Right atrium auricular region (tissue), 2 donors: ENCODE results near the gene SYTL1. TPM values are rescaled to one million over a fixed set of nuclear protein-coding genes. Genes with fewer than 3 reads are reported as not detected.

Experiments used
- DNase-seq: peaks from one replicate; pipeline ENCODE4 v3.0.0-alpha.2; 2019; ENCODE audit warnings: low spot score
- H3K27ac ChIP-seq, 2 donors: fragments of 200-600 bp; sonication (generic); 1 replicate in 1 of 2; 2 replicates in 1 of 2; pipeline ENCODE4 v1.5.1; 2016 to 2019
- H3K27me3 ChIP-seq, 2 donors: fragments of 200-600 bp; sonication (generic); one replicate each; pipeline versions ENCODE4 v1.5.1 to v1.6.0; 2017 to 2019
- H3K36me3 ChIP-seq: fragments of 200-600 bp; sonication (generic); one replicate; pipeline ENCODE4 v1.5.1; 2016
- H3K4me1 ChIP-seq, 2 donors: fragments of 200-600 bp; sonication (generic); one replicate each; pipeline versions ENCODE4 v1.5.1 to v1.6.0; 2017 to 2019
- H3K4me3 ChIP-seq, 2 donors: fragments of 200-600 bp; sonication (generic); 1 replicate in 1 of 2; 2 replicates in 1 of 2; pipeline ENCODE4 v1.5.1; 2017 to 2019; ENCODE audit warnings: mild to moderate bottlenecking in 1 of 2, moderate library complexity in 1 of 2
- H3K9me3 ChIP-seq, 2 donors: fragments of 200-600 bp; sonication (generic); one replicate each; pipeline ENCODE4 v1.5.1; 2019
- total RNA-seq, 2 donors: library from RNA; depleted of rRNA; stranded (reverse); fragments of >200 nt; gene quantifications; one replicate each; pipeline ENCODE4 v1.1.0, GENCODE V29; 2016
- TF ChIP-seq, protein P1 (sequence below), 2 donors: fragments of 200-600 bp; sonication (generic); IDR thresholded peaks; one replicate each; pipeline ENCODE4 v1.5.1; 2019; ENCODE audit warnings: antibody characterized with exemption in 2 of 2

Gene SYTL1
- total RNA-seq, 2 donors from 2014 or later, result 1.3 to 1.8 TPM

DNA sequence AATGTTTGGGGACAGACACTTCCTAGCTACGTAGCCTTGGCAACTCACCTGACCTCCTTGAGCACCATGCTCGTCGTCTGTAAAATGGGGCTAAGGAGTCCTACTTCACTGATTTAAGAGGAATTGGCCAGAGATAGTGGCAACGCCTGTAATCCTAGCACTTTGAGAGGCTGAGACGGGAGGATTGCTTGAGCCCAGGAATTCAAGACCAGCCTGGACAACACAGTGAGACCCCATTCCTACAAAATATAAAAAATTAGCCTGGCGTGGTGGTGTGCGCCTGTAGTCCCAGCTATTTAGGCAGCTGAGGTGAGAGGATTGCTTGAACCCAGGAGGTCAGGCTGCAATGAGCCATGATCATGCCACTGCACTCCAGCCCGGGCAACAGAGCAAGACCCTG is 4.5 kb downstream of the SYTL1 start:
- H3K27me3 ChIP-seq, result no peaks in the 10 kb centered on the region
- no peaks in the 10 kb centered on the region for H3K9me3 ChIP-seq
- DNase-seq, result no peak
- H3K4me3 ChIP-seq, result no peak overlapping the region
- no peaks in the 10 kb centered on the region for H3K36me3 ChIP-seq
- H3K4me1 ChIP-seq, result peaks cover 0 to 36% of the 10 kb centered on the region in 2 donors
- no peak overlapping the region for H3K27ac ChIP-seq
- TF ChIP-seq, protein P1, sequence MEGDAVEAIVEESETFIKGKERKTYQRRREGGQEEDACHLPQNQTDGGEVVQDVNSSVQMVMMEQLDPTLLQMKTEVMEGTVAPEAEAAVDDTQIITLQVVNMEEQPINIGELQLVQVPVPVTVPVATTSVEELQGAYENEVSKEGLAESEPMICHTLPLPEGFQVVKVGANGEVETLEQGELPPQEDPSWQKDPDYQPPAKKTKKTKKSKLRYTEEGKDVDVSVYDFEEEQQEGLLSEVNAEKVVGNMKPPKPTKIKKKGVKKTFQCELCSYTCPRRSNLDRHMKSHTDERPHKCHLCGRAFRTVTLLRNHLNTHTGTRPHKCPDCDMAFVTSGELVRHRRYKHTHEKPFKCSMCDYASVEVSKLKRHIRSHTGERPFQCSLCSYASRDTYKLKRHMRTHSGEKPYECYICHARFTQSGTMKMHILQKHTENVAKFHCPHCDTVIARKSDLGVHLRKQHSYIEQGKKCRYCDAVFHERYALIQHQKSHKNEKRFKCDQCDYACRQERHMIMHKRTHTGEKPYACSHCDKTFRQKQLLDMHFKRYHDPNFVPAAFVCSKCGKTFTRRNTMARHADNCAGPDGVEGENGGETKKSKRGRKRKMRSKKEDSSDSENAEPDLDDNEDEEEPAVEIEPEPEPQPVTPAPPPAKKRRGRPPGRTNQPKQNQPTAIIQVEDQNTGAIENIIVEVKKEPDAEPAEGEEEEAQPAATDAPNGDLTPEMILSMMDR (IDR thresholded peaks at IDR 0.05), result no peak

DNA sequence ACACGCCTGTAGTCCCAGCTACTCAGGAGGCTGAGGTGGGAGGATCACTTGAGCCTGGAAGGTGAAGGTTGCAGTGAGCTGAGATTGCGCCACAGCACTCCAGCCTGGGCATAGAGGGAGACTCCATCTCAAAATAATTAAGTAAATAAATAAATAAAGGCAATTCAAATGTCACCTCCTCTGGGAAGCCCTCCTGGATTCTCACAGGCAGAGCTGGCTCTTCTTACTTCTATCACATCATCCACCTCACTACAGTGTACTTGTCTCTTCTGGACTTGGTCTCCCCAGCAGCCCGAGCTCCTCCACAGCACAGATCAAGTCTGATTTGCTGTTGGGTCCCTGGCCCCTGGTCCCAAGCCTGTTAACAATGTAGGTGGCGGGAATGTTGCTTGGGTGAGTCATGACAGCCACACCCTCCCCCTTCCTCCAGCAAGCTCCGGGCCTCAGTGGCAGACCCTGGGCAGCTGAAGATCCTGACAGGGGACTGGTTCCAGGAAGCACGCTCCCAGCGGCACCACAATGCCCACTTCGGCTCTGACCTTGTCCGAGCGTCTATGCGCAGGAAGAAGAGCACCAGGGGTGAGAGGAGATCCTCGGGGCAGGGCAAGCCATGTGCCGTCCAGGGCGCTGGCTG is 5.3 kb downstream of the SYTL1 start:
- TF ChIP-seq, protein P1 (IDR thresholded peaks at IDR 0.05), result no peak
- no peak overlapping the region for H3K4me3 ChIP-seq

DNA sequence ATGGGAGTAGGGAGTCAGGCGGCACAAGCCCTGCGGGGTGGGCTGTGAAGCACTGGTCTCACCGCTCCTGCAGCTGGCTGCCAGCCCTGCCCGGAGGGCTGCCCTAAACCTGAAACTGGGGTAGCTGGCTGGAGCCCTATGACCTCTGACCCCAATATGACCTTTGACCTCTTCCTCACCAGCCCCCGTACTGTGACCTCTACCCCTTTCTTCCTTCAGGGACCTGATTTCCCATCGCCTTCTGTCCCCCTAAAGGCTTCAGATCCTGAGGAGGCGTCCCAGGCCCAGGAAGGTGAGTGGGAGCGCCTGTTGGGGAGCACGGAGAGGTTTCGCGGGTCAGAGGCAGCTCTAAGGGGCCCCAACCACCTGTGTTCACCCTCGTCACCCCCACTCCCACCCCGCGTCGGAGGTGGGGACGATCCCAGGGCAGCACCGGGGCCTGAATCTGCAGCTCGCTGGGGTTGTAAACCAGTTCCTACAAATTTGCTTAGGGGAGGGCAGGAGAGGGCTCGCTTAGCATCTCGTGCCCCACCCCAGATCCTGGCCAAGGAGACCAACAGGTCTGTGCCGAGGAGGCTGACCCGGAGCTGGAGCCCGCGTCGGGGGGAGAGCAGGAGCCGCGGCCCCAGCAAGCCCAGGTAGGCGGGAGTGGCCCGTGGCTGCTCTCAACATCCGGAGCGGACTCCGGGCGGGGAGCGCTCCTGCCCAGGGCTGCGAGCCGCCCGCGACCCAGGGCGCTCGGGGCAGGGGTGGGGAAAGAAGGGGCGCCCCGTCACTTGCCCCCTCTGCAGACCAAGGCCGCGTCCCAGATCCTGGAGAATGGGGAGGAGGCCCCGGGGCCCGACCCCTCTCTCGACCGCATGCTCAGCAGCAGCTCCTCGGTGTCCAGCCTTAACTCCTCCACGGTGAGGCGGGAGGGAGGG is 7.3 kb downstream of the SYTL1 start:
- peaks cover 0 to 30% of the 10 kb centered on the region in 2 donors for H3K4me1 ChIP-seq
- no peak overlapping the region for H3K27ac ChIP-seq
- H3K36me3 ChIP-seq, result peaks cover 13% of the 10 kb centered on the region
- peak overlapping the region; percentile 37 to 52 for H3K4me3 ChIP-seq
- H3K9me3 ChIP-seq, result no peaks in the 10 kb centered on the region
- TF ChIP-seq, protein P1 (IDR thresholded peaks at IDR 0.05), result no peak
- DNase-seq, result no peak
- H3K27me3 ChIP-seq, result no peaks in the 10 kb centered on the region

More for the DNA sequence above, 5.3 kb downstream of the SYTL1 start:
- no peaks in the 10 kb centered on the region for H3K36me3 ChIP-seq
- no peak for DNase-seq
- H3K27ac ChIP-seq, result no peak overlapping the region
- H3K4me1 ChIP-seq, result peaks cover 0 to 31% of the 10 kb centered on the region in 2 donors
- H3K9me3 ChIP-seq, result no peaks in the 10 kb centered on the region
- H3K27me3 ChIP-seq, result no peaks in the 10 kb centered on the region

DNA sequence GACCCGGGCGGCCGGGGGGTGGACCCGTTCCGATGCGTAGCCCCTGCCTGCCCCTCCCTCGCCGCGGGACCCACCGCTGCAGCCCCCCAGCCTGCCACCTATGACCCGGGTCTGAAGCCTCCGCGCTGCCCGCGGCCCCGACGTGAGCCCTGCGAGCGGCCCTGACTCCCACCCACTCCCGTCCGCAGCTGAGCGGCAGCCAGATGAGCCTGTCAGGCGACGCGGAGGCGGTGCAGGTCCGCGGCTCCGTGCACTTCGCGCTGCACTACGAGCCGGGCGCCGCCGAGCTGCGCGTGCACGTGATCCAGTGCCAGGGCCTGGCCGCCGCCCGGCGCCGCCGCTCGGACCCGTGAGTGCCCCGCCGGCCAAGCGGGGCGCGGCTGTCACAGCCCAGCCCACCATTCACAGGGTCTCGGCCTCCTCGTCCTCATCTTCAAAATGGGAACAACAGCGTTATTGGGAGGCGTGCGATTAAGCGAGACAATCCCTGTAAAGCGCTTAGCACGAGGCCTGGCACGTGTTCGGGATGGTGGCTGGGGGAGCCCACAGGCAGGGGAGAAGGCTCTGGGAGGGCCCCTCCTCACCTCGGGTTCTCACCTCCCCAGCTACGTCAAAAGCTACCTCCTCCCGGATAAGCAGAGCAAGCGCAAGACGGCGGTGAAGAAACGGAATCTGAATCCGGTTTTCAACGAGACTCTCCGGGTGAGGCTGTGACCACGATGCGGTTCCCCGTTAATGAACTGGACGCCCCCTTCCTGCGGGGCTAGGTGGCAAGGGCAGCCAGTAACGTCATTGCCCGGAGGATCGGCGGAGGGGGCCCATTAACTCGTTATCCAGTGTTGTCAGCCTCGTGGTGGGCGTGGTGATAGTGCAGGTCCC is 8.2 kb downstream of the SYTL1 start:
- peaks cover 20% of the 10 kb centered on the region for H3K36me3 ChIP-seq
- peak overlapping the region in 1 of 2 donors; percentile 51 for H3K27ac ChIP-seq
- TF ChIP-seq, protein P1 (IDR thresholded peaks at IDR 0.05), result peak in 1 of 2 donors; percentile 28
- no peaks in the 10 kb centered on the region for H3K9me3 ChIP-seq
- DNase-seq, result no peak
- peaks cover 0 to 30% of the 10 kb centered on the region in 2 donors for H3K4me1 ChIP-seq
- peak overlapping the region; percentile 37 to 52 for H3K4me3 ChIP-seq
- H3K27me3 ChIP-seq, result no peaks in the 10 kb centered on the region
